Activated CD4-positive, alpha-beta memory T cell treated with anti-CD3 and anti-CD28 coated beads, Interleukin-2, amount 10 ng/mL, durations not matched to agents 7 days and 5 days (primary cell): ENCODE measurements around the gene AHSG. TPM values are rescaled to one million over a fixed set of nuclear protein-coding genes. Genes with fewer than 3 reads are reported as not detected.

ENCODE experiments used
- CTCF ChIA-PET: fragments of 350-600 bp; sonication (Branson Sonifier 250); formaldehyde crosslinking; loops from one replicate; lab custom pipeline; 2021; ENCODE audit warnings: antibody characterized with exemption, inconsistent platforms; lab: Charles Lee
- POLR2A ChIA-PET: fragments of 350-600 bp; sonication (Branson Sonifier 250); formaldehyde crosslinking; loops from one replicate; lab custom pipeline; 2021; ENCODE audit warnings: antibody characterized with exemption; lab: Charles Lee
- DNase-seq: peaks from one replicate; pipeline ENCODE4 v3.0.0-alpha.2; 2020
- H3K27ac Mint-ChIP-seq: one replicate; pipeline ENCODE4 v1.8.0; 2021; ENCODE audit warnings: mild to moderate bottlenecking, mixed read lengths
- H3K27me3 Mint-ChIP-seq: one replicate; pipeline ENCODE4 v1.8.0; 2021; ENCODE audit warnings: mixed read lengths
- H3K36me3 Mint-ChIP-seq: one replicate; pipeline ENCODE4 v1.8.0; 2021; ENCODE audit warnings: low read depth, mixed read lengths
- H3K4me1 Mint-ChIP-seq: one replicate; pipeline ENCODE4 v1.8.0; 2021; ENCODE audit warnings: mixed read lengths
- H3K4me3 Mint-ChIP-seq: one replicate; pipeline ENCODE4 v1.8.0; 2021; ENCODE audit warnings: mild to moderate bottlenecking, mixed read lengths
- H3K9me3 Mint-ChIP-seq: one replicate; pipeline ENCODE4 v1.8.0; 2021; ENCODE audit warnings: mixed read lengths
- total RNA-seq, 2 experiments: library from RNA; stranded (reverse); gene quantifications; one replicate each; pipeline ENCODE4 v1.2.3, GENCODE V29; 2021

Gene AHSG
- total RNA-seq, 2 experiments from 2014 or later: not detected

- ChIA-PET CTCF (interaction anchor here (0.6 kb wide), 1 partner anchor 1618 kb away, joined by 5 read pairs; no protein-coding TSS in a partner anchor), POLR2A (no interaction called here)
- Mint-ChIP-seq H3K4me1 (peaks cover 24% of the 10 kb centered on the region), H3K4me3 (no peak within 1 kb of the TSS), H3K27ac (no peak within 1 kb of the TSS), H3K36me3 (no peaks in the 10 kb centered on the region), H3K9me3 (no peaks in the 10 kb centered on the region), H3K27me3 (peaks cover 12% of the 10 kb centered on the region)
- no peak for DNase-seq
These were observed 27.1 kb downstream of the AHSG start, which contains the start of gene FETUB for GRCh38 chr3:186639778-186640472. Gene FETUB (plus strand): TSS chr3:186640399. CDS start chr3:186640461, 62 bp downstream.

DNA sequence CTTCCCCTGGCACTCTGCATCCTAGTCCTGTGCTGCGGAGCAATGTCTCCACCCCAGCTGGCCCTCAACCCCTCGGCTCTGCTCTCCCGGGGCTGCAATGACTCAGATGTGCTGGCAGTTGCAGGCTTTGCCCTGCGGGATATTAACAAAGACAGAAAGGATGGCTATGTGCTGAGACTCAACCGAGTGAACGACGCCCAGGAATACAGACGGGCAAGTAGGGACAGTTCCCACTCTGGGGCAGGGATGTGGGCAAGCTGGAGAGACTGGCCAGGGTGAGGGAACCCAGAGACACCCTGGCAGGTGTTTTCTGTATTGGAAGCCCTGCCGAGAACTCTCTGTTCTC lies 27.6 kb downstream of the AHSG start:
- Mint-ChIP-seq H3K36me3 (no peaks in the 10 kb centered on the region), H3K4me1 (peaks cover 24% of the 10 kb centered on the region), H3K27ac (no peak overlapping the region), H3K4me3 (no peak overlapping the region), H3K9me3 (no peaks in the 10 kb centered on the region), H3K27me3 (peaks cover 12% of the 10 kb centered on the region)
- no peak for DNase-seq
- CTCF ChIA-PET: no interaction called here
- POLR2A ChIA-PET: no interaction called here

- ChIA-PET CTCF (interaction anchor here (1.9 kb wide), 1 partner anchor 24 kb away, joined by 8 read pairs; no protein-coding TSS in a partner anchor), POLR2A (interaction anchor here (1.6 kb wide), 1 partner anchor 143 kb away, joined by 4 read pairs; the partner anchor contains the start of gene EIF4A2)
- no peaks in the 10 kb centered on the region for H3K9me3 Mint-ChIP-seq
- H3K27ac Mint-ChIP-seq: no peak overlapping the region
- peaks cover 24% of the 10 kb centered on the region for H3K4me1 Mint-ChIP-seq
- H3K27me3 Mint-ChIP-seq: peaks cover 12% of the 10 kb centered on the region
- no peak overlapping the region for H3K4me3 Mint-ChIP-seq
- no peak for DNase-seq
- no peaks in the 10 kb centered on the region for H3K36me3 Mint-ChIP-seq
These were observed 28.1 kb downstream of the AHSG start for GRCh38 chr3:186640929-186641328.

GRCh38 chr3:186642014-186642413 lies 29.2 kb downstream of the AHSG start:
- Mint-ChIP-seq H3K4me3 (no peak overlapping the region), H3K36me3 (no peaks in the 10 kb centered on the region), H3K4me1 (peaks cover 24% of the 10 kb centered on the region), H3K9me3 (no peaks in the 10 kb centered on the region), H3K27me3 (peaks cover 7% of the 10 kb centered on the region), H3K27ac (no peak overlapping the region)
- DNase-seq: no peak
- ChIA-PET POLR2A (interaction anchor here (1.6 kb wide), 1 partner anchor 142 kb away, joined by 4 read pairs; the partner anchor contains the start of gene EIF4A2), CTCF (interaction anchor here (0.6 to 3.6 kb wide), 3 partner anchors 25 to 32 kb away, joined by 3 to 10 read pairs (median 8); no protein-coding TSS in a partner anchor)

DNA sequence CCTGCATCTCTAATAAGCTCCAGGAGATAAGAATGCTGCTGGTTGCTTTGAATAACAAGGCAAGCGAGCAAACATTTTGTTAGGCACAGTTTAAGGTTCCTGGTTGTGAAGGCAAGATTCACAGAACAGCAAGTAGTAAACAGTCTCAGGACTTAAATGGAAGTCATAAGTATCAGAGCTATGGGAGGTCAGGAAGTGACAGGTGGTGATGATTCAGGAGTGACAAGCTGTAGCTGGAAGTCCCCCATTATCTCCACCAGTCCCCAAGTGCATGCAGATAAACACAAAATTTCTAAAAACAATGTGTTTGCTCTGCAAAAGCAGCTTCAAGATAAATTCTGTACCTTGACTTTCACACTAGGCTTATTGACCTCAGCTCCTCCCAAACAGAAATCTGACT lies 30.6 kb downstream of the AHSG start:
- H3K27me3 Mint-ChIP-seq: peaks cover 5% of the 10 kb centered on the region
- no peaks in the 10 kb centered on the region for H3K36me3 Mint-ChIP-seq
- ChIA-PET CTCF (interaction anchor here (0.9 to 3.6 kb wide), 4 partner anchors 13 to 177 kb away, joined by 3 to 10 read pairs (median 4); no protein-coding TSS in a partner anchor), POLR2A (interaction anchor here (0.8 to 1.6 kb wide), 3 partner anchors 26 to 140 kb away, joined by 3 read pairs; partner anchors contain the start of gene EIF4A2)
- peaks cover 24% of the 10 kb centered on the region for H3K4me1 Mint-ChIP-seq
- H3K9me3 Mint-ChIP-seq: no peaks in the 10 kb centered on the region
- DNase-seq: no peak
- H3K4me3 Mint-ChIP-seq: no peak overlapping the region
- H3K27ac Mint-ChIP-seq: no peak overlapping the region

- DNase-seq: no peak
- Mint-ChIP-seq H3K4me3 (no peak overlapping the region), H3K4me1 (peaks cover 25% of the 10 kb centered on the region), H3K9me3 (no peaks in the 10 kb centered on the region), H3K27ac (no peak overlapping the region), H3K36me3 (no peaks in the 10 kb centered on the region), H3K27me3 (peaks cover 6% of the 10 kb centered on the region)
- ChIA-PET POLR2A (interaction anchor here (1.6 kb wide), 1 partner anchor 27 kb away, joined by 3 read pairs; no protein-coding TSS in a partner anchor), CTCF (interaction anchor here (1.2 to 3.6 kb wide), 2 partner anchors 30 to 176 kb away, joined by 4 to 10 read pairs; no protein-coding TSS in a partner anchor)
These were observed 31.8 kb downstream of the AHSG start for GRCh38 chr3:186644683-186645082.

DNA sequence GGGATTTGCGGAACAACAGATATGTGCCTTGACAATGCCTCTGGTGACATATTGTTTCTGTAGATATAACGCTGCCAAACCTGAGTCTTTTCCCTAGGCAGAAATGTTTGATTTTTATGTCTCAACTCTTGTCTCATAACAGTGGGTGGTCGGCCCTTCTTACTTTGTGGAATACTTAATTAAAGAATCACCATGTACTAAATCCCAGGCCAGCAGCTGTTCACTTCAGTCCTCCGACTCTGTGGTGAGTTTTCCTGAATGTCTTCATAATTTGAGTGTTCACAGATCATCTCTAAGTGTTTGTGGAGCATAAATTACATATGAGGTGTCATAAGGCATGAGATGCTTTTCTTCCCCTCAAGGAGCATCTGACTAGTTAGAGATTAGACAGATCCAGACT lies 33.2 kb downstream of the AHSG start:
- CTCF ChIA-PET: interaction anchor here (1.3 kb wide), 1 partner anchor 32 kb away, joined by 4 read pairs; no protein-coding TSS in a partner anchor
- DNase-seq: no peak
- Mint-ChIP-seq H3K36me3 (no peaks in the 10 kb centered on the region), H3K27me3 (peaks cover 6% of the 10 kb centered on the region), H3K27ac (no peak overlapping the region), H3K4me3 (no peak overlapping the region), H3K9me3 (no peaks in the 10 kb centered on the region), H3K4me1 (peaks cover 27% of the 10 kb centered on the region)
- POLR2A ChIA-PET: no interaction called here

GRCh38 chr3:186646841-186647240 lies 34.0 kb downstream of the AHSG start:
- no peak overlapping the region for H3K27ac Mint-ChIP-seq
- peaks cover 9% of the 10 kb centered on the region for H3K27me3 Mint-ChIP-seq
- H3K4me3 Mint-ChIP-seq: no peak overlapping the region
- no peaks in the 10 kb centered on the region for H3K9me3 Mint-ChIP-seq
- CTCF ChIA-PET: interaction anchor here (1.1 to 1.3 kb wide), 2 partner anchors 30 to 32 kb away, joined by 3 to 4 read pairs; no protein-coding TSS in a partner anchor
- H3K4me1 Mint-ChIP-seq: peaks cover 26% of the 10 kb centered on the region
- POLR2A ChIA-PET: no interaction called here
- no peaks in the 10 kb centered on the region for H3K36me3 Mint-ChIP-seq
- DNase-seq: no peak

- Mint-ChIP-seq H3K27me3 (peaks cover 13% of the 10 kb centered on the region), H3K27ac (no peak overlapping the region), H3K9me3 (no peaks in the 10 kb centered on the region), H3K4me3 (no peak overlapping the region), H3K36me3 (no peaks in the 10 kb centered on the region), H3K4me1 (peaks cover 8% of the 10 kb centered on the region)
- ChIA-PET CTCF (no interaction called here), POLR2A (interaction anchor here (0.7 kb wide), 1 partner anchor 314 kb away, joined by 3 read pairs; no protein-coding TSS in a partner anchor)
- no peak for DNase-seq
These were observed 36.0 kb downstream of the AHSG start for GRCh38 chr3:186648851-186649250.

GRCh38 chr3:186651678-186652215 lies 38.9 kb downstream of the AHSG start:
- Mint-ChIP-seq H3K27ac (no peak overlapping the region), H3K9me3 (no peaks in the 10 kb centered on the region), H3K4me3 (no peak overlapping the region), H3K27me3 (peaks cover 25% of the 10 kb centered on the region), H3K4me1 (peaks cover 3% of the 10 kb centered on the region), H3K36me3 (no peaks in the 10 kb centered on the region)
- POLR2A ChIA-PET: no interaction called here
- DNase-seq: no peak
- CTCF ChIA-PET: no interaction called here

- ChIA-PET POLR2A (no interaction called here), CTCF (no interaction called here)
These were observed 40.3 kb downstream of the AHSG start for GRCh38 chr3:186653080-186653707.

DNA sequence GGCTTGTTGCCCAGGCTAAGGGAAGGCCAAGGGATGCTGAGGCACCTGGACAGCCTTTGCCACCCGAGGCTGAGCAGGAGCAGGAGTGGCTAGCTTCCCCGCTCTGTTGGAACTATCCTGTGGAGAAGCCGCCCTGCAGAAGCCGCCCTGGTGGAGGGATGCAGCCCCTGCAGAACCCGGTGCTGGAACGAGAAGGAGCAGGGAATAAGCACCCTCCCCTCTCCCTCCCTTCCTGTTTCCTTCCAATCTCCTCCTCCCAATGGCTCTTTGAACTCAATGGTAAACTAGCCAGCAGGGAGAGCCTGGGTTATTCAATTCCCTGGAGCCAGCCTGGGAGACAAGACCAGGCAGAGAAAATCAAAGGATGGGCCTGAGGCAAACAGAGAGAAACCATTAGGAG lies 41.1 kb downstream of the AHSG start:
- ChIA-PET POLR2A (interaction anchor here (0.6 kb wide), 1 partner anchor 63 kb away, joined by 3 read pairs; no protein-coding TSS in a partner anchor), CTCF (no interaction called here)
- Mint-ChIP-seq H3K27me3 (peaks cover 35% of the 10 kb centered on the region), H3K36me3 (no peaks in the 10 kb centered on the region), H3K9me3 (no peaks in the 10 kb centered on the region), H3K4me3 (no peak overlapping the region), H3K27ac (no peak overlapping the region), H3K4me1 (peaks cover 3% of the 10 kb centered on the region)
- no peak for DNase-seq

More at GRCh38 chr3:186653080-186653707, 40.3 kb downstream of the AHSG start:
- H3K4me3 Mint-ChIP-seq: no peak overlapping the region
- no peak for DNase-seq
- H3K27ac Mint-ChIP-seq: no peak overlapping the region
- peaks cover 30% of the 10 kb centered on the region for H3K27me3 Mint-ChIP-seq
- H3K9me3 Mint-ChIP-seq: no peaks in the 10 kb centered on the region
- H3K36me3 Mint-ChIP-seq: no peaks in the 10 kb centered on the region
- peaks cover 3% of the 10 kb centered on the region for H3K4me1 Mint-ChIP-seq
